ENCODE results near the gene SNX25. TPM values are rescaled to one million over a fixed set of nuclear protein-coding genes. Genes with fewer than 3 reads are reported as not detected.

Gene SNX25
- total and polyA plus RNA-seq, 2 experiments from 2014 or later, result 6.9 to 25.0 TPM

DNA sequence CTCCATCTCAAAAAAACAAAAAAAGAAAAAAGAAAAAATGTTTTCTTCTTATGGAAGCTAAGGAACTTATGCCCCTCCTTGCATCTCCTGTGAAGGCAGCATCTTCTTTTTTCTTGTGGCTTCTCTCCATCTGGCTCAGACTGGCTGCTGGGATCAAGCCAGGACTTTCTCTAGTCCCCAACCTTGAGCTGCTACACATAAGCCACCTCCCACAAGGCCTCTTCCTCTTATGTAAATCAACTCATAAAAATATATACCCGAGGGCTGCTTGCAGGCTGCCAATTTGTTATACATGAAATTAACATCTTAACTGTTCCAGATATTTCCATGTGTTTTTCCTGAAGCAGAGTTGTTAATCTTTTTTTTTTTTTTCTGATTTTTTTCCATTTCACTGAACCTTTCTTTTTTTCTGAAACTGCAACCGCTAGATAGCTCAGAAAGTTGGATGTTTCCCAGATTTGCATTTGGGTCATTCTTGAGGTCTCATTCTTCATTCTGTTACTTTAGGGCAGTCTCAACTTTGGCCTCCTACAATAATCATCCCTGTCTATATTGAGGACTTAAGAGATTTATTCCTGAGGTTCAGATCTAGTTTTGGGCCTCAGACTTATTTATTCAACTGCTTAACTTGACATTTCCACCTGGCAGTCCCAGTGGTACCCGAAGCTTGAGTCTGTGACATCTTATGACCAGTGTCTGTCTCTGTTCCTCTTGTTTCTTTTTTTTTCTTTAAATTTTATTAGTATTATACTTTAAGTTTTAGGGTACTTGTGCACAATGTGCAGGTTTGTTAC lies 10.3 kb downstream of the SNX25 start:
- Histone ChIP-seq H3F3A (replicated peaks; ENCODE audit: low read depth) (0 out of 2 replicates have a peak, but pooled peaks cover 6% of the 10 kb centered on the region), H2AFZ (no peak overlapping the region), H3K4me2 (no peak overlapping the region), H3K4me1 (ENCODE audit: insufficient read depth) (peaks cover 30% of the 10 kb centered on the region), H3K36me3 (ENCODE audit: insufficient read depth) (no peaks in the 10 kb centered on the region), H3K27me3 (ENCODE audit: insufficient read depth) (no peaks in the 10 kb centered on the region), H3K9me2 (ENCODE audit: insufficient read depth) (no peaks in the 10 kb centered on the region), H3K79me2 (replicated peaks; ENCODE audit: insufficient read depth) (peaks cover 78% of the 10 kb centered on the region), H3K4me3 (no peak overlapping the region), H3K27ac (ENCODE audit: low read depth) (no peak overlapping the region), H4K20me1 (replicated peaks; ENCODE audit: insufficient read depth) (no peaks in the 10 kb centered on the region; the same call in 1 of the 2 replicates)
- H3K27me3 Mint-ChIP-seq (ENCODE audit: insufficient read depth, low read depth, poor library complexity), result no peaks in the 10 kb centered on the region
- DNase-seq (ENCODE audit: low spot score) (no peak), ATAC-seq (no peak)
- TF ChIP-seq CREB1 (CRISPR knock-in tag; IDR thresholded peaks at IDR 0.05; ENCODE audit: low read depth) (no peak), STAT1 (IDR thresholded peaks at IDR 0.05; ENCODE audit: unreplicated experiment) (no peak), JUNB (IDR thresholded peaks at IDR 0.05; ENCODE audit: unreplicated experiment) (no peak), NANOG (IDR thresholded peaks at IDR 0.05; ENCODE audit: borderline replicate concordance) (no peak), ZNF114 (CRISPR knock-in tag; IDR thresholded peaks at IDR 0.05) (no peak), EZH2 (IDR thresholded peaks at IDR 0.05; ENCODE audit: low read depth, unreplicated experiment) (no peak), EZH2phosphoT487 (IDR thresholded peaks at IDR 0.05; ENCODE audit: unreplicated experiment) (no peak), POLR2AphosphoS5 (IDR thresholded peaks at IDR 0.05; ENCODE audit: low read depth) (no peak), ZNF331 (CRISPR knock-in tag; IDR thresholded peaks at IDR 0.05; ENCODE audit: low read depth) (no peak)
- TF ChIP-seq, protein P1, sequence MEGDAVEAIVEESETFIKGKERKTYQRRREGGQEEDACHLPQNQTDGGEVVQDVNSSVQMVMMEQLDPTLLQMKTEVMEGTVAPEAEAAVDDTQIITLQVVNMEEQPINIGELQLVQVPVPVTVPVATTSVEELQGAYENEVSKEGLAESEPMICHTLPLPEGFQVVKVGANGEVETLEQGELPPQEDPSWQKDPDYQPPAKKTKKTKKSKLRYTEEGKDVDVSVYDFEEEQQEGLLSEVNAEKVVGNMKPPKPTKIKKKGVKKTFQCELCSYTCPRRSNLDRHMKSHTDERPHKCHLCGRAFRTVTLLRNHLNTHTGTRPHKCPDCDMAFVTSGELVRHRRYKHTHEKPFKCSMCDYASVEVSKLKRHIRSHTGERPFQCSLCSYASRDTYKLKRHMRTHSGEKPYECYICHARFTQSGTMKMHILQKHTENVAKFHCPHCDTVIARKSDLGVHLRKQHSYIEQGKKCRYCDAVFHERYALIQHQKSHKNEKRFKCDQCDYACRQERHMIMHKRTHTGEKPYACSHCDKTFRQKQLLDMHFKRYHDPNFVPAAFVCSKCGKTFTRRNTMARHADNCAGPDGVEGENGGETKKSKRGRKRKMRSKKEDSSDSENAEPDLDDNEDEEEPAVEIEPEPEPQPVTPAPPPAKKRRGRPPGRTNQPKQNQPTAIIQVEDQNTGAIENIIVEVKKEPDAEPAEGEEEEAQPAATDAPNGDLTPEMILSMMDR (conservative IDR thresholded peaks at IDR 0.05; ENCODE audit: low read depth in 2 of 2), result no peak
- TF ChIP-seq, protein P2, sequence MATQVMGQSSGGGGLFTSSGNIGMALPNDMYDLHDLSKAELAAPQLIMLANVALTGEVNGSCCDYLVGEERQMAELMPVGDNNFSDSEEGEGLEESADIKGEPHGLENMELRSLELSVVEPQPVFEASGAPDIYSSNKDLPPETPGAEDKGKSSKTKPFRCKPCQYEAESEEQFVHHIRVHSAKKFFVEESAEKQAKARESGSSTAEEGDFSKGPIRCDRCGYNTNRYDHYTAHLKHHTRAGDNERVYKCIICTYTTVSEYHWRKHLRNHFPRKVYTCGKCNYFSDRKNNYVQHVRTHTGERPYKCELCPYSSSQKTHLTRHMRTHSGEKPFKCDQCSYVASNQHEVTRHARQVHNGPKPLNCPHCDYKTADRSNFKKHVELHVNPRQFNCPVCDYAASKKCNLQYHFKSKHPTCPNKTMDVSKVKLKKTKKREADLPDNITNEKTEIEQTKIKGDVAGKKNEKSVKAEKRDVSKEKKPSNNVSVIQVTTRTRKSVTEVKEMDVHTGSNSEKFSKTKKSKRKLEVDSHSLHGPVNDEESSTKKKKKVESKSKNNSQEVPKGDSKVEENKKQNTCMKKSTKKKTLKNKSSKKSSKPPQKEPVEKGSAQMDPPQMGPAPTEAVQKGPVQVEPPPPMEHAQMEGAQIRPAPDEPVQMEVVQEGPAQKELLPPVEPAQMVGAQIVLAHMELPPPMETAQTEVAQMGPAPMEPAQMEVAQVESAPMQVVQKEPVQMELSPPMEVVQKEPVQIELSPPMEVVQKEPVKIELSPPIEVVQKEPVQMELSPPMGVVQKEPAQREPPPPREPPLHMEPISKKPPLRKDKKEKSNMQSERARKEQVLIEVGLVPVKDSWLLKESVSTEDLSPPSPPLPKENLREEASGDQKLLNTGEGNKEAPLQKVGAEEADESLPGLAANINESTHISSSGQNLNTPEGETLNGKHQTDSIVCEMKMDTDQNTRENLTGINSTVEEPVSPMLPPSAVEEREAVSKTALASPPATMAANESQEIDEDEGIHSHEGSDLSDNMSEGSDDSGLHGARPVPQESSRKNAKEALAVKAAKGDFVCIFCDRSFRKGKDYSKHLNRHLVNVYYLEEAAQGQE (IDR thresholded peaks at IDR 0.05; ENCODE audit: unreplicated experiment), result no peak
- TF ChIP-seq, protein P3, sequence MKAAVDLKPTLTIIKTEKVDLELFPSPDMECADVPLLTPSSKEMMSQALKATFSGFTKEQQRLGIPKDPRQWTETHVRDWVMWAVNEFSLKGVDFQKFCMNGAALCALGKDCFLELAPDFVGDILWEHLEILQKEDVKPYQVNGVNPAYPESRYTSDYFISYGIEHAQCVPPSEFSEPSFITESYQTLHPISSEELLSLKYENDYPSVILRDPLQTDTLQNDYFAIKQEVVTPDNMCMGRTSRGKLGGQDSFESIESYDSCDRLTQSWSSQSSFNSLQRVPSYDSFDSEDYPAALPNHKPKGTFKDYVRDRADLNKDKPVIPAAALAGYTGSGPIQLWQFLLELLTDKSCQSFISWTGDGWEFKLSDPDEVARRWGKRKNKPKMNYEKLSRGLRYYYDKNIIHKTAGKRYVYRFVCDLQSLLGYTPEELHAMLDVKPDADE (IDR thresholded peaks at IDR 0.05), result no peak
- TF ChIP-seq, protein P4, sequence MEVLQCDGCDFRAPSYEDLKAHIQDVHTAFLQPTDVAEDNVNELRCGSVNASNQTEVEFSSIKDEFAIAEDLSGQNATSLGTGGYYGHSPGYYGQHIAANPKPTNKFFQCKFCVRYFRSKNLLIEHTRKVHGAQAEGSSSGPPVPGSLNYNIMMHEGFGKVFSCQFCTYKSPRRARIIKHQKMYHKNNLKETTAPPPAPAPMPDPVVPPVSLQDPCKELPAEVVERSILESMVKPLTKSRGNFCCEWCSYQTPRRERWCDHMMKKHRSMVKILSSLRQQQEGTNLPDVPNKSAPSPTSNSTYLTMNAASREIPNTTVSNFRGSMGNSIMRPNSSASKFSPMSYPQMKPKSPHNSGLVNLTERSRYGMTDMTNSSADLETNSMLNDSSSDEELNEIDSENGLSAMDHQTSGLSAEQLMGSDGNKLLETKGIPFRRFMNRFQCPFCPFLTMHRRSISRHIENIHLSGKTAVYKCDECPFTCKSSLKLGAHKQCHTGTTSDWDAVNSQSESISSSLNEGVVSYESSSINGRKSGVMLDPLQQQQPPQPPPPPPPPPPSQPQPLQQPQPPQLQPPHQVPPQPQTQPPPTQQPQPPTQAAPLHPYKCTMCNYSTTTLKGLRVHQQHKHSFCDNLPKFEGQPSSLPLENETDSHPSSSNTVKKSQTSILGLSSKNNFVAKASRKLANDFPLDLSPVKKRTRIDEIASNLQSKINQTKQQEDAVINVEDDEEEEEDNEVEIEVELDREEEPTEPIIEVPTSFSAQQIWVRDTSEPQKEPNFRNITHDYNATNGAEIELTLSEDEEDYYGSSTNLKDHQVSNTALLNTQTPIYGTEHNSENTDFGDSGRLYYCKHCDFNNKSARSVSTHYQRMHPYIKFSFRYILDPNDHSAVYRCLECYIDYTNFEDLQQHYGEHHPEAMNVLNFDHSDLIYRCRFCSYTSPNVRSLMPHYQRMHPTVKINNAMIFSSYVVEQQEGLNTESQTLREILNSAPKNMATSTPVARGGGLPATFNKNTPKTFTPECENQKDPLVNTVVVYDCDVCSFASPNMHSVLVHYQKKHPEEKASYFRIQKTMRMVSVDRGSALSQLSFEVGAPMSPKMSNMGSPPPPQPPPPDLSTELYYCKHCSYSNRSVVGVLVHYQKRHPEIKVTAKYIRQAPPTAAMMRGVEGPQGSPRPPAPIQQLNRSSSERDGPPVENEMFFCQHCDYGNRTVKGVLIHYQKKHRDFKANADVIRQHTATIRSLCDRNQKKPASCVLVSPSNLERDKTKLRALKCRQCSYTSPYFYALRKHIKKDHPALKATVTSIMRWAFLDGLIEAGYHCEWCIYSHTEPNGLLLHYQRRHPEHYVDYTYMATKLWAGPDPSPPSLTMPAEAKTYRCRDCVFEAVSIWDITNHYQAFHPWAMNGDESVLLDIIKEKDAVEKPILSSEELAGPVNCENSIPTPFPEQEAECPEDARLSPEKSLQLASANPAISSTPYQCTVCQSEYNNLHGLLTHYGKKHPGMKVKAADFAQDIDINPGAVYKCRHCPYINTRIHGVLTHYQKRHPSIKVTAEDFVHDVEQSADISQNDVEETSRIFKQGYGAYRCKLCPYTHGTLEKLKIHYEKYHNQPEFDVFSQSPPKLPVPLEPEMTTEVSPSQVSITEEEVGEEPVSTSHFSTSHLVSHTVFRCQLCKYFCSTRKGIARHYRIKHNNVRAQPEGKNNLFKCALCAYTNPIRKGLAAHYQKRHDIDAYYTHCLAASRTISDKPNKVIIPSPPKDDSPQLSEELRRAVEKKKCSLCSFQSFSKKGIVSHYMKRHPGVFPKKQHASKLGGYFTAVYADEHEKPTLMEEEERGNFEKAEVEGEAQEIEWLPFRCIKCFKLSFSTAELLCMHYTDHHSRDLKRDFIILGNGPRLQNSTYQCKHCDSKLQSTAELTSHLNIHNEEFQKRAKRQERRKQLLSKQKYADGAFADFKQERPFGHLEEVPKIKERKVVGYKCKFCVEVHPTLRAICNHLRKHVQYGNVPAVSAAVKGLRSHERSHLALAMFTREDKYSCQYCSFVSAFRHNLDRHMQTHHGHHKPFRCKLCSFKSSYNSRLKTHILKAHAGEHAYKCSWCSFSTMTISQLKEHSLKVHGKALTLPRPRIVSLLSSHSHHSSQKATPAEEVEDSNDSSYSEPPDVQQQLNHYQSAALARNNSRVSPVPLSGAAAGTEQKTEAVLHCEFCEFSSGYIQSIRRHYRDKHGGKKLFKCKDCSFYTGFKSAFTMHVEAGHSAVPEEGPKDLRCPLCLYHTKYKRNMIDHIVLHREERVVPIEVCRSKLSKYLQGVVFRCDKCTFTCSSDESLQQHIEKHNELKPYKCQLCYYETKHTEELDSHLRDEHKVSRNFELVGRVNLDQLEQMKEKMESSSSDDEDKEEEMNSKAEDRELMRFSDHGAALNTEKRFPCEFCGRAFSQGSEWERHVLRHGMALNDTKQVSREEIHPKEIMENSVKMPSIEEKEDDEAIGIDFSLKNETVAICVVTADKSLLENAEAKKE (CRISPR knock-in tag; IDR thresholded peaks at IDR 0.05), result no peak
- H3K4me1 Mint-ChIP-seq, result peaks cover 35% of the 10 kb centered on the region
- H3K27ac Mint-ChIP-seq, result no peak overlapping the region
- H3K36me3 Mint-ChIP-seq (ENCODE audit: low read depth), result no peaks in the 10 kb centered on the region; the same call in 2 of the 3 replicates
- H3K9me3 Mint-ChIP-seq, result no peaks in the 10 kb centered on the region; the same call in 2 of the 3 replicates
- H3K4me3 Mint-ChIP-seq, result no peak overlapping the region

Data from GM23338 (cell line).